ENCODE measurements around the gene SCAF8.

DNA sequence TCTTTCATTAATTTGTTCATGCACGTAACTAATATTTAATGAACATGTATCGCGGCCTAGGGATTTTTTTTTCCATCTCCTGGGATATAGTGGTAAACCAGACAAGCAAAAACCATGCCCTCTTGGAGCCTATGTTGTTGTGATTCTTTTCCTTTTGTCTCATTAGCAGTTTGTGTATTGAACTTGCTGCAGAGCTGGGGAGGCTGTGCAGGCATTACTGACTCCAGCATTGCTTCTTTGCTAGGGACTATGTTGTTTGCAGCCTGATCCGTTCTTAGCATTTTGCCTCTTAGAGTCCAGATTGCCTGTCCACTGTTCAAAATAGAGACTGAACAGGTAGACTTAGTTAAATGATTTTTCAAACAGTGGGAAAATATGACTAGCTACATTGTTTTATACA lies 9.7 kb downstream of the SCAF8 start:
- TF ChIP-seq, protein P1, sequence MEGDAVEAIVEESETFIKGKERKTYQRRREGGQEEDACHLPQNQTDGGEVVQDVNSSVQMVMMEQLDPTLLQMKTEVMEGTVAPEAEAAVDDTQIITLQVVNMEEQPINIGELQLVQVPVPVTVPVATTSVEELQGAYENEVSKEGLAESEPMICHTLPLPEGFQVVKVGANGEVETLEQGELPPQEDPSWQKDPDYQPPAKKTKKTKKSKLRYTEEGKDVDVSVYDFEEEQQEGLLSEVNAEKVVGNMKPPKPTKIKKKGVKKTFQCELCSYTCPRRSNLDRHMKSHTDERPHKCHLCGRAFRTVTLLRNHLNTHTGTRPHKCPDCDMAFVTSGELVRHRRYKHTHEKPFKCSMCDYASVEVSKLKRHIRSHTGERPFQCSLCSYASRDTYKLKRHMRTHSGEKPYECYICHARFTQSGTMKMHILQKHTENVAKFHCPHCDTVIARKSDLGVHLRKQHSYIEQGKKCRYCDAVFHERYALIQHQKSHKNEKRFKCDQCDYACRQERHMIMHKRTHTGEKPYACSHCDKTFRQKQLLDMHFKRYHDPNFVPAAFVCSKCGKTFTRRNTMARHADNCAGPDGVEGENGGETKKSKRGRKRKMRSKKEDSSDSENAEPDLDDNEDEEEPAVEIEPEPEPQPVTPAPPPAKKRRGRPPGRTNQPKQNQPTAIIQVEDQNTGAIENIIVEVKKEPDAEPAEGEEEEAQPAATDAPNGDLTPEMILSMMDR (IDR thresholded peaks at IDR 0.05) = no peak
- TF ChIP-seq EZH2 (IDR thresholded peaks at IDR 0.05; ENCODE audit: borderline replicate concordance, insufficient read depth, low read depth, low read length, poor library complexity, severe bottlenecking) = no peak
